Activated CD4-positive, alpha-beta T cell treated with anti-CD3 and anti-CD28 coated beads for 4 hours (primary cell): ENCODE data around the gene DOCK2.
"Not testable (repeated sequence)": the region's sequence is repeated elsewhere in the genome, so short reads cannot be mapped to it uniquely, and the experiment has no call there.

Experiments
- DNase-seq, 2 donors: peaks; one replicate each; pipeline ENCODE4 v3.0.0-alpha.2; 2020

The DOCK2 gene

GRCh38 chr5:169641253-169641652 lies 4.2 kb downstream of the DOCK2 start:
- DNase-seq: no peak

- no peak for DNase-seq
Observed at GRCh38 chr5:169646856-169647255, 9.8 kb downstream of the DOCK2 start.

- no peak for DNase-seq
Observed at GRCh38 chr5:169647566-169647965, 10.5 kb downstream of the DOCK2 start.

- DNase-seq: no peak
Observed at GRCh38 chr5:169648725-169649310, 11.7 kb downstream of the DOCK2 start.

GRCh38 chr5:169649486-169649885 lies 12.4 kb downstream of the DOCK2 start:
- no peak for DNase-seq

GRCh38 chr5:169650701-169651331 lies 13.7 kb downstream of the DOCK2 start:
- peak in 1 of 2 donors; percentile 14 for DNase-seq

- DNase-seq: no peak
Observed at GRCh38 chr5:169651526-169651925, 14.5 kb downstream of the DOCK2 start.

- DNase-seq: no peak
Observed at GRCh38 chr5:169652057-169652456, 15.0 kb downstream of the DOCK2 start.

- no peak for DNase-seq
Observed at GRCh38 chr5:169653091-169653490, 16.0 kb downstream of the DOCK2 start.

GRCh38 chr5:169655353-169655752 lies 18.3 kb downstream of the DOCK2 start:
- DNase-seq: no peak

- DNase-seq: no peak
Observed at GRCh38 chr5:169656125-169656901, 19.2 kb downstream of the DOCK2 start.

GRCh38 chr5:169657127-169657526 lies 20.1 kb downstream of the DOCK2 start:
- DNase-seq: no peak

- DNase-seq: not testable (repeated sequence)
Observed at GRCh38 chr5:169662451-169662850, 25.4 kb downstream of the DOCK2 start.

- DNase-seq: no peak
Observed at GRCh38 chr5:169663537-169663936, 26.5 kb downstream of the DOCK2 start.

GRCh38 chr5:169666365-169666764 lies 29.3 kb downstream of the DOCK2 start:
- DNase-seq: no peak

- DNase-seq: no peak
Observed at GRCh38 chr5:169667896-169668674, 31.0 kb downstream of the DOCK2 start.

- DNase-seq: no peak
Observed at GRCh38 chr5:169668732-169669131, 31.7 kb downstream of the DOCK2 start.

- DNase-seq: no peak
Observed at GRCh38 chr5:169670769-169671525, 33.9 kb downstream of the DOCK2 start.

- DNase-seq: no peak
Observed at GRCh38 chr5:169682026-169682425, 45.0 kb downstream of the DOCK2 start.

- no peak for DNase-seq
Observed at GRCh38 chr5:169686137-169686536, 49.1 kb downstream of the DOCK2 start.

- DNase-seq: no peak
Observed at GRCh38 chr5:169688106-169688505, 51.0 kb downstream of the DOCK2 start.

GRCh38 chr5:169691471-169691870 lies 54.4 kb downstream of the DOCK2 start:
- no peak for DNase-seq
